Effector memory CD4-positive, alpha-beta T cell (primary cell): ENCODE data around the gene COBL.

ENCODE experiments used
- DNase-seq, 3 donors: peaks; one replicate each; pipeline ENCODE4 v3.0.0-alpha.2; 2020
- H3K27ac ChIP-seq: 2 replicates; pipeline ENCODE4 v1.7.0; 2013; ENCODE audit warnings: mild to moderate bottlenecking, low read length, moderate library complexity; ENCODE audit not compliant: insufficient read depth, poor library complexity, severe bottlenecking
- H3K27me3 ChIP-seq: replicated peaks from 2 replicates; pipeline ENCODE4 v1.7.0; 2013; ENCODE audit warnings: mild to moderate bottlenecking, low read length; ENCODE audit not compliant: insufficient read depth, control insufficient read depth, poor library complexity, severe bottlenecking
- H3K36me3 ChIP-seq: 2 replicates; pipeline ENCODE4 v1.7.0; 2013; ENCODE audit warnings: mild to moderate bottlenecking, low read length, moderate library complexity; ENCODE audit not compliant: control insufficient read depth, insufficient read depth
- H3K4me1 ChIP-seq: 2 replicates; pipeline ENCODE4 v1.7.0; 2013; ENCODE audit warnings: low read length, mild to moderate bottlenecking; ENCODE audit not compliant: control insufficient read depth, insufficient read depth, poor library complexity, severe bottlenecking
- H3K4me3 ChIP-seq: 2 replicates; pipeline ENCODE4 v1.7.0; 2013; ENCODE audit warnings: low read length, low read depth, mild to moderate bottlenecking; ENCODE audit not compliant: insufficient read depth, poor library complexity, severe bottlenecking
- H3K9me3 ChIP-seq: 2 replicates; pipeline ENCODE4 v1.7.0; 2013; ENCODE audit warnings: mild to moderate bottlenecking, low read length, moderate library complexity; ENCODE audit not compliant: control insufficient read depth

The COBL gene

DNA sequence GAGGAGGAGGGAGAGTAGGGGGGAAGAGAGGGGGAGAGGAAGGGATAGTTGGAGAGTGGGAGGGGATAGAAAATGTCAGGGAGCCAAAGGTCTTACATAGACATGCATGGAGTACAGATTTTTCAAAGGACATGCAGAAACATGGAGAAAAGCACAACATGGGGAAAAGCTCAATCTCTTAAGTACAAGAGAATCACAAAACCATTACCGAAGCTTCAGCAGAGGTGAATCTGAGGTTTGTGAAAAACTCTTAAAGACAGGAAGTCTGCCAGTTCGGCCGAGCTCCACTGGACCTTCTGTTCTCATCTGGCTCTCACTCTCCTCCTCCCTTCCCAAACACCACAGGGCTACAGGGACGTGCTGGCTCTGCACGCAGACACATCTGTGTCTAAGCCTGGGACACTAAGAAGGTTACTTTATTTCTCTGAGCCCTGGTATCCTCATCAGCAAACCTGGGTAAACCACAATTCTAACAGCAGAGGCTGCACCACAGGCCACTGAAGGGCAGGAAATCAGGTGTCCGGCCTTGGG lies 133.9 kb downstream of the COBL start:
- no peak overlapping the region for H3K27ac ChIP-seq
- DNase-seq, result no peak
- no peaks in the 10 kb centered on the region for H3K27me3 ChIP-seq
- no peaks in the 10 kb centered on the region for H3K4me1 ChIP-seq
- no peaks in the 10 kb centered on the region for H3K36me3 ChIP-seq
- H3K4me3 ChIP-seq, result no peak overlapping the region
- no peaks in the 10 kb centered on the region for H3K9me3 ChIP-seq

GRCh38 chr7:51180092-51180491 lies 136.5 kb downstream of the COBL start:
- Histone ChIP-seq H3K4me3 (no peak overlapping the region), H3K27ac (no peak overlapping the region), H3K9me3 (no peaks in the 10 kb centered on the region), H3K27me3 (no peaks in the 10 kb centered on the region), H3K36me3 (no peaks in the 10 kb centered on the region), H3K4me1 (no peaks in the 10 kb centered on the region)
- no peak for DNase-seq

- Histone ChIP-seq H3K4me3 (no peak overlapping the region), H3K9me3 (no peaks in the 10 kb centered on the region), H3K27me3 (peaks cover 4% of the 10 kb centered on the region), H3K36me3 (no peaks in the 10 kb centered on the region), H3K4me1 (no peaks in the 10 kb centered on the region), H3K27ac (no peak overlapping the region)
- DNase-seq, result no peak
Measured at GRCh38 chr7:51175992-51176388, 140.6 kb downstream of the COBL start.

DNA sequence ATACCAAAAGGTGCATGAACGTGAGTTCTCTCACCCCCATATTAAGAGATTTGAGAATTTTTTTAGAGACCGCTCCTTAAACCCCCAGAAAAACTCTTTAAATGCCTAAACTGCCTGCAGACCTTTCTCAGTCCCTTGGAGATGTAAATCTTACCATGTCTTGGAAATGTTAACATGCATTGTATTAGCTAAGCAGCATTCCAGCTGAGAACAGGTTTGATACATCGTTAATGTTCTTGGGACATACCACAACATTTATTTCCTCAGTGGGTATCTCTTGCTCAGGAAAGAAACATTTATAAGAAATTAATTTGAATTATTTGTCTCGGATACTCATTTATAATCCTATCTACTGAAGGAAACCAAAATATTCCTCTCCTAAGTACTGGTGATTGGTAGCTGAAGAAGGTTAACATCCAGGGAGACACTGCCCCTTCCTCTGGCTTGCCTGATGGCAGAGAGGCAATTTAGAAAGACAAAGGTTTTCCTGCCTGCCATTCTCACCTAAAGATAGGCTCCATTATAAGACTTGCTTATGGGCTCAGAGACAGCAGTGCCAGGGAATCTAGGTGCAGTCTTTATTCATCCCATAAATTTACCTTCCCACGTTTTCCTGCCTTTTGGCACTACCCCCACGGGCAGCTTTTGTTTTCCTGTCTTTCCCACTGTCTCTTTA lies 141.2 kb downstream of the COBL start:
- no peaks in the 10 kb centered on the region for H3K36me3 ChIP-seq
- no peaks in the 10 kb centered on the region for H3K9me3 ChIP-seq
- H3K4me1 ChIP-seq, result no peaks in the 10 kb centered on the region
- no peak overlapping the region for H3K4me3 ChIP-seq
- peaks cover 4% of the 10 kb centered on the region for H3K27me3 ChIP-seq
- no peak for DNase-seq
- no peak overlapping the region for H3K27ac ChIP-seq

DNA sequence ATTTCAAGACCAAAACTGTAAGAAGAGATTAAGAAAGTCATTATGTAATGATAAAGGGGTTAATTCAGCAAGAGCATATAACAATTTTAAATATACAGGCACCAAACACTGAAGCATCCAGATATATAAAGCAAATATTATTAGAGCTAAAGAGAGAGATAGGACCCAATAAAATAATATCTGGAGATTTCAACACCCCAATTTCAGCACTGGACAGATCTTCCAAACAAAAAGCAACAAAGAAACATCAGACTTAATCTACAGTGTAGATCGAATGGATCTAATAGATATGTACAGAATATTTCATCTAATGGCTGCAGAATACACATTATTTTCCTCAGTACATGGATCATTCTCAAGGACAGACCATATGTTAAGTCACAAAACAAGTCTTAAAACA lies 151.3 kb downstream of the COBL start:
- DNase-seq, result no peak
- no peak overlapping the region for H3K27ac ChIP-seq
- no peaks in the 10 kb centered on the region for H3K9me3 ChIP-seq
- H3K4me3 ChIP-seq, result no peak overlapping the region
- H3K36me3 ChIP-seq, result no peaks in the 10 kb centered on the region
- H3K4me1 ChIP-seq, result no peaks in the 10 kb centered on the region
- no peaks in the 10 kb centered on the region for H3K27me3 ChIP-seq

DNA sequence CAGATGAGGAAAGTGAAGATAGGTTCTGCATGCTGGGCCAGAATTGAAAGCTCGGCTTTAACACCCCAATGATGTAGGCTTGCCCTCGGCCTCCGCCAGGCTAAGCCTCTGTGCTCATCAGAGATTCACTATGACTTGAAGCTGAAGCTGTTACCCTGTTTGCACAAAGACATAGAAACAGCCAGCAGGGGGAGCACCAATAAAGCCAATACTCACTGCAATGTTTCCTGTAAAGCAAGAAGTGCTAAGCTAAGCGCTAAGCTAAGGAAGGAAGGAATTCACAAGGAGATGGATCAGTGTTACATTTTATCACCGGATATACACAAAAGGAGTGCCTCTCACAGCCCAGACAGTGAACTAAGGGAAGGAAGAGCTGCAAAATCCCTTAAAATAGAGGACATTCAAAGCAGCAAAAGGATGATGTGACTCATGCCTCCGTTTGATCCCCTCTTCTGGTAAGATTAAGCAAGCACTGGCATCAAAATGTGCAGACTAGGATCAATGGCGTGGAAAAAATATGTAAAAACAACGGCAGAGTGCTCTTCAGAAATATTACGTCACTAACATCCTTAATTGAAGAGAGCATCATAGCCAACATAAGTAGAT lies 153.8 kb downstream of the COBL start:
- H3K4me1 ChIP-seq, result no peaks in the 10 kb centered on the region
- no peaks in the 10 kb centered on the region for H3K36me3 ChIP-seq
- no peak overlapping the region for H3K27ac ChIP-seq
- no peaks in the 10 kb centered on the region for H3K9me3 ChIP-seq
- no peaks in the 10 kb centered on the region for H3K27me3 ChIP-seq
- peak in 1 of 3 donors; percentile 24 for DNase-seq
- no peak overlapping the region for H3K4me3 ChIP-seq

GRCh38 chr7:51161937-51162336 lies 154.7 kb downstream of the COBL start:
- Histone ChIP-seq H3K36me3 (no peaks in the 10 kb centered on the region), H3K27ac (no peak overlapping the region), H3K4me1 (no peaks in the 10 kb centered on the region), H3K9me3 (no peaks in the 10 kb centered on the region), H3K27me3 (no peaks in the 10 kb centered on the region), H3K4me3 (no peak overlapping the region)
- DNase-seq, result no peak

DNA sequence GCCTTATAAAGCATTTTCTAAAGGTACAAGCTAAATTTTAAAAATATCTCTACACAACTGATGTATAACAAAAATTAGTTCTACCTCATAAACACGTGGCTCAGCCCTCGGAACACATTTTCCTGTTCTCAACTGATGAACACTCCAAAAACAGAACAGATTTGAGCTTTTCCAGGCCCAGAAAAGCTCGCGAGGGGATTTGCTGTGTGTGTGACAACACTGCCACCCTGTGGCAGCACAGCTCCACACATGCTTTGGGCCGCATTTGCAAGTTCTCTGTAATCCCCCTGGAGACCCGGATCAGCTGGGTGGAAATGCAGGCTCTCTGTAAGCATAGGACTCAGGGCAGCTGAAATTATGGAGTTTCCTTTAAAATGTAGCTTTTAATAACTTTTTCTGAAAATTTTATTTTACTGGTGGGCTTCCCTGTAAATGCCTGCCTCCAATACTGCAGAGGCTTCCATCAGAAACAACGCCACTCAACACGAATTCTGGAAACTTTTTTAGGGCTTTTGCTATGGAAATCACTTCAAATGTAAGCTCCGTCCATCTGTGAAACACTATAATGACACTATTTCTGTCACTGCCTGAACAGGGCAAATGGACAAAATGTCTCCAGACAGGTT lies 155.5 kb downstream of the COBL start:
- peak in 1 of 3 donors; percentile 3 for DNase-seq

DNA sequence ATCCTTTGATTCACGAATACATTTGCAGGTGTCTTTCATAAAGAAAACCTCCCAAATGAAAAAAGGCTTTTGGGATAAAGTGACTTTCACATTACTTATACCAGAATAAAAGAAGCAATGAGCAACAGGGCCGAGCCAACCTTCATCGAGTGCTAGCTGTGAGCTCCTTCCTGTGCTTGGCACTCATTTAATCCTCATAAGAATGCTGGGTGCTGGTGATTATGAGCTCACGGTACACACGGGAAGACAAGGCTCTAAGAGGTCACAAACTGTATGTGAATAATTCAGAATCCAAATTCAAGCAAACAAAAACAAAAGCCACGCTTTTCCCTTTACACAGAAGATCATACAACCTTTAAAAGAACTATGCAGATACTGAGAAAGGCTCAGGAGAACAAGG lies 156.2 kb downstream of the COBL start:
- no peak for DNase-seq
- H3K4me1 ChIP-seq, result no peaks in the 10 kb centered on the region
- no peak overlapping the region for H3K4me3 ChIP-seq

More for the DNA sequence above, 155.5 kb downstream of the COBL start:
- Histone ChIP-seq H3K27me3 (no peaks in the 10 kb centered on the region), H3K36me3 (no peaks in the 10 kb centered on the region), H3K4me1 (no peaks in the 10 kb centered on the region), H3K4me3 (no peak overlapping the region), H3K27ac (no peak overlapping the region), H3K9me3 (no peaks in the 10 kb centered on the region)

More for the DNA sequence above, 156.2 kb downstream of the COBL start:
- Histone ChIP-seq H3K27ac (no peak overlapping the region), H3K9me3 (no peaks in the 10 kb centered on the region), H3K36me3 (no peaks in the 10 kb centered on the region), H3K27me3 (no peaks in the 10 kb centered on the region)
